DMS153 treated with DMSO at 0.1 percent for 48 hours (cell line): Measurements from ENCODE around the gene PTPRB.

Experiments
- DNase-seq: peaks from one replicate; lab custom pipeline; 2025; ENCODE audit not compliant: unreplicated experiment; lab: John Stamatoyannopoulos, UW

PTPRB gene

DNA sequence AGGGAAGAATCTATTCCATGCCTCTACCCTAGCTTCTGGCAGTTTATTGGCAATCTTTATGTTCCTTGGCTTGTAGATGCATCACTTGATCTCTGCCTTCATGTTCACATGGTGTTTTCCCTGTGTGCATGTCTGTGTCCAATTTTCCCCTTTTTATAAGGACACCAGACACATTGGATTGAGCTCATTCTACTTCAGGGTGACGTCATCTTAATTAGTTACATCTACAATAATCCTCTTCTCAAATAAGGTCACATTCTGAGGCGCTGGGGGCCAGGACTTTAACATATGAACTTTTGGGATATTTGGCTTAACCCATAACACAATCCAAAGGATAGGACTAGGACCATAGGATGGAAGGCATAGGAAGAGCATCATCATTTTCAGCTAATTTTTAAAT is 169.8 kb downstream of the PTPRB start:
- DNase-seq: no peak

GRCh38 chr12:70466753-70467152 is 170.5 kb downstream of the PTPRB start:
- DNase-seq: no peak
